Subcutaneous preadipocyte (primary cell): ENCODE results near the gene TM9SF1. TPM values are rescaled to one million over a fixed set of nuclear protein-coding genes. Genes with fewer than 3 reads are reported as not detected.

Experiments
- total RNA-seq: library from RNA; depleted of rRNA; stranded (reverse); fragments of >200 nt; gene quantifications from 2 replicates; pipeline ENCODE4 v1.2.3, GENCODE V29; 2012

The TM9SF1 gene, protein sequence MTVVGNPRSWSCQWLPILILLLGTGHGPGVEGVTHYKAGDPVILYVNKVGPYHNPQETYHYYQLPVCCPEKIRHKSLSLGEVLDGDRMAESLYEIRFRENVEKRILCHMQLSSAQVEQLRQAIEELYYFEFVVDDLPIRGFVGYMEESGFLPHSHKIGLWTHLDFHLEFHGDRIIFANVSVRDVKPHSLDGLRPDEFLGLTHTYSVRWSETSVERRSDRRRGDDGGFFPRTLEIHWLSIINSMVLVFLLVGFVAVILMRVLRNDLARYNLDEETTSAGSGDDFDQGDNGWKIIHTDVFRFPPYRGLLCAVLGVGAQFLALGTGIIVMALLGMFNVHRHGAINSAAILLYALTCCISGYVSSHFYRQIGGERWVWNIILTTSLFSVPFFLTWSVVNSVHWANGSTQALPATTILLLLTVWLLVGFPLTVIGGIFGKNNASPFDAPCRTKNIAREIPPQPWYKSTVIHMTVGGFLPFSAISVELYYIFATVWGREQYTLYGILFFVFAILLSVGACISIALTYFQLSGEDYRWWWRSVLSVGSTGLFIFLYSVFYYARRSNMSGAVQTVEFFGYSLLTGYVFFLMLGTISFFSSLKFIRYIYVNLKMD
- 53.2 and 56.2 TPM in 2 replicates for total RNA-seq

DNA sequence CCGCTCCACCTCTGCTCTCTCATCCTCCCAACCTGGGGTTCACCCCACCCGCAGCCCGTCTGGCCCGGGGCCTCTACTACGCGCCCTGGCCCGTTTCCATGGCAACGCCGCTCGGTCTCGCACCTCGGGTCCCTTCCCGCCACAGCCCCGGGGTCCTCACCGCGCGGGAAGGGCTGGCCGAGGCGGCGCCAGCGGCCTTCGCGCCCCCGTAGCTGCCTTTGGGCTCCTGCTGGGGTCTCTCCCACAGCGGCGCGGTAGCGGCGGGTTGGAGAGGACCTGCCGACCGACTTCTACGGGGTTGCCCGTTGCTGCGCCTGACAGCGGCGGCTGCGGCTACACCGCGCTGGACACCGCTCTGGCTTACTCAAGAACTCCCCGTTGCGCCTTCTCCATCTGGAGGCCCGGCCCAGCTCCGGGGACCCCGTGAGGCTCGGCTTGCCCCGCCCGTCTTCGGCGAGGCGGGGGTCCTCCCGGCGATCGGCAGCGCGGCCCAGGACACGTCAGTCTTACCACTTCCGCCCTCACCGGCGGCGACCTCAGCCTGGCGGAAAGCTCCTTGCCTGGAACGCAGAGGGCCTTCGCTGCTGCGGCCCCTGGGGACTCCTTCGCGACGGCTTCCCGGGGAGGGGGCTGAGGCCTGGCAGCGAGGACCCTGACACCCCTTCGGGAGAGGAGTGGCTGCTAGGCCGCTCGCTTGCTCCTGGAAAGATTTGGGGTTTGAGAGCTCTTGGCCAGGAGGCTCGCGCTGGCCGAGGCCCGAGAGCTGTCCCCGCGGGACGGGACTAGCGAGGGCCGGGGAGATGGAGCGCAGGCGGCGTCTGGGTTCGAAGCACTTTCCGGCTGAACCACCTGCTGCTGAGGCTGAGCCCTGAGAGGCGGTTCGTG, at the start of gene TM9SF1:
TSS of gene TM9SF1 (minus strand) at position 256 of the 885 bp plus-strand sequence. CDS start 422 bp downstream, outside the sequence.

DNA sequence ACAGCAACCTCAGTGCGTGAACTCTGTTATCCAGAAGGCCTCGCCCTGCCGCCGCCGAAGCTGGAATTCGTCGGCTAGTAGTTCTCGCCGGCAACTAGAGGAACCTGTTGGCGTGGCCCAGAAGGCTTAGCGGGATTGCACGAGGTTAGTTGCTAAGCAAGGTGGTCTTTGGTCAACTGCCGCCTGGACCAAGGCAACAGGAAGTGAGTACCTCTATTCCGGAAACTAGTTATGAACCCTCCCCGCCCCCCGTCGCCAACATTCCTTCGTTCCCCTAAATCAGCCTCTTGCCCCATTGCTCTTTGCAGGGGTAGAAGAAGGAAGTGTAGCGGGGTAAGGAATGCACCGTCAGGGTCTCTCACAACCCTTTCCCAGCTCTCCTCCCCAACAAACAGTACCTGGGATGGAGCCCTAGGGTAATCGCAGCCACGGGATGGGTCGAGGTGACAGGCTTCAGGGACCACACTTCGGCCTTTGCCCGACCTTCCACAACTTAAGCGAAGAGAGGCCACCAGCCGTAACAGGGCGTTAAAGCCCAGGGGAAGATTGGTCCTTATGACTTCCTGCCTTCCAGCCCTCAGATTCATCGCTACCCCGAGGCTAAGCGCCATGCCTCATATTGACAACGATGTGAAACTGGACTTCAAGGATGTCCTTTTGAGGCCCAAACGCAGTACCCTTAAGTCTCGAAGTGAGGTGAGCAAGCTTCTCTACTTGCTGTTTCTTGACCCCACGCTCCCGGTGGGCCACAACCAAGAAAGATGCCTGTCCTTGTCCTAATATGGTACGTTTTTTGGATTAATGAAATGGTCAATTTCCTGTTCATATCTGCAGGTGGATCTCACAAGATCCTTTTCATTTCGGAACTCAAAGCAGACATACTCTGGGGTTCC, 37.6 kb upstream of the TM9SF1 start, which contains the start of gene GMPR2:
TSS of gene GMPR2 (plus strand) at position 285 of the 893 bp plus-strand sequence. CDS start at position 610, 325 bp downstream.

DNA sequence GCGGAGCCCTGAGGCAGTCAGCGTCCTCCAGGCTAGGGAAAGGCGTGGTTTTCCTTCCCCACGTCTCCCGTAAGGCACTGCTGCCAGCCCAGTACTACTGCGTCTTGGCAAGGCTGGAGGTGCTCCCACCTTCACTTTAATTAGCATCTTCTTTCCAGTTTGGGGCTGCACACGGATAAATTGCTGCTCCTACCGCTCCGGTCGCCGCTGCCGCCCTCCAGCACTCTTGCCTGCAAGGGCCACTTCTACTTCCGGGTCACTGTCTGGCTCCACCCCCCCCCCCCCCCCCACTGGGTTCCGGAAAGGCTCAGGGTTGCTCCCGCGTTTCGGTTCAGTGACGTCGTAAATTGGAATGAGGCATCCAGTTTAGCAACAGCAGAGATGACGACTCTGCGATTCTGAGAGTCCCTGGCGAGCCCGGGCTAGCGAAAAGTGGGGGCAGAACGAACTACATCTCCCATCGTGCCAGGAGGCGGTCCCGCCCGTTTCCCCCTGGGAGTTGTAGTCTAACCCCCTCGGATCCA, 36.9 kb upstream of the TM9SF1 start, which contains the start of gene NEDD8:
TSS of gene NEDD8 (minus strand) at position 247 of the 524 bp plus-strand sequence. CDS start at position 147, 100 bp downstream.

DNA sequence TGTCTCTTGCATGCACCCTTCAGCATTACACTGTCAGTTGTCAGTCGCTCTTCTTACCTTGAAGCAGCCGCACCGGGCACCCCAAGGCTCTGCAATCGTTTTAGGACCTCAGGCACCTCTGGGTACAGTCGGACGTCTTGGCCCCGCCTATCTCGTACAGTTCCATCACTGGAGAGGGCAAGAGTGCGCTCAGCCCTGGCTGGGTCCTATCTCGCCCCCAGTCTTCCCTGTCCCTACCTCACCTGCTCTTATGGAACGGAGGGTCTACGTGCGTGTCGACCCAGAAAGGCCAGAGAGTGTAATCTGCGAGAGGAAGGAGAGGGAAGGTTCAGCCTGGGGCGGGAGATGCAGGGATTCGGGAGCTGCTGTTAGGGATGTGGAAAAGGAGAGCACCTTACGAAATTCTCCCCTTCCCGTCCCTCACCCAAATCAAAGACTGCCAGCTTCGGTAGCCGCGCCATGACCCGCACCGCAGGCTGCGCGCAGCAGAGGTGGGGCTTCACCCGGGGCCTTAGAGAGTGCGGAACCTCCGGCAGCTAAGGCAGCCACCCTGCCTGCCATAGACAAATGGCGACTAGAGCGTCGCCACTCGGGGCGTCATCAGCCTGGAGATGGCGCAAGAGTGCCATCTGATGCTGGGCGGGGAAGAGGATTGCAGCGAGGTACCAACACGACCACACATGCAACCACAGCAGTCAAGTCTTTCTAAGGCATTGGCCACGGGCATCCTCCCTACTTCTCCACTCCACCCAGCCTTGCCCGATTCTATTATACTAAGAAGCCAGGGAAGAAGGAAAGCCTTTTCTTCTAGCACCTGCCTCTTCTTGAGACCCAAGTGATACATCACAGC, 20.5 kb upstream of the TM9SF1 start, which contains the start of gene MDP1:
TSS of gene MDP1 (minus strand) at position 572 of the 850 bp plus-strand sequence. CDS start at position 461, 111 bp downstream.

DNA sequence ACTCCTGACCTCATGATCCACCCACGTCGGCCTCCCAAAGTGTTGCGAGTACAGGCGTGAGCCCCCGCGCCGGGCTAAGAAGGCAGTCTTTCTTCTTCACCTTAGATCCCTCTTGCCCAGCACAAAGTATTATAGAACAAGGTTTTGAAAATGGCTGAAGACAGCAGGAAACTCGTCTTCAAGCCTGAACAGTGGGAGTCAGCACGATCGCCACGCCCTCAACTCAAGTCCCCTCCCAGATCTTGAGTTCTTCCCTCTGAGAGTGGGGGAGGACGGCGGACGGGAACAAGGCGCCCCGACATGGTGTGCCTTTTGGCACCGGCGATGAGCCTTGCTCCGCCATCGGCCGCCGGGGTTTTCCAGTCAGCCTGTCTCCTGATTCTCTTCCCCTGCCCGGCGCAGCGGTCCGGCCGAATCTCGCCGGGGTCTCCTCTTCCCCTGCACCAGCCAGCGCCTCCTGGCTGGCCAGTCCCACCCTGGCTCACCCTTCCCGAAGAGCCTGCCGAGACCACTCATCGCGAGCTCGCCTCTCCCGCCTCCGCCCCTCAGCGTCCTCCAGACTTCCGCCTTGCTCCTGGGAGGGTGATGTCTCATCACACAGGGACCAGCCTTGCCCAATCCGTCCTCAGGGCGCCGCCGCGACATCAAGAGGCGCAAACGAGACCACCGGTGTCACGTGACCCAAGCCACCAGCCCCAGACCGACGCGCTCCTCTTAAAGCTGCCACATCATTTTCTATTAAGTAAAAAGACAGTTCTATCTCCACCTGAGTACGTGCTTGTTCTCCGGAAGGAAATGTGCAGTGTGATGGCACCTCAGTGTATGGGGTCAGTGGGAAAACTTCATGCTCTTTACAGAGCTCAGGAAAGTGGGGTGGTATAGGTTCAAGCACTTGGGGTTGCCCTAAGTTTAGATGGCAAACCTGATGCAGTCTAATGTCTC, 18.0 kb upstream of the TM9SF1 start, which contains the start of gene CHMP4A:
TSS of gene CHMP4A (minus strand) at position 565 of the 942 bp plus-strand sequence. CDS start at position 516, 49 bp downstream.

DNA sequence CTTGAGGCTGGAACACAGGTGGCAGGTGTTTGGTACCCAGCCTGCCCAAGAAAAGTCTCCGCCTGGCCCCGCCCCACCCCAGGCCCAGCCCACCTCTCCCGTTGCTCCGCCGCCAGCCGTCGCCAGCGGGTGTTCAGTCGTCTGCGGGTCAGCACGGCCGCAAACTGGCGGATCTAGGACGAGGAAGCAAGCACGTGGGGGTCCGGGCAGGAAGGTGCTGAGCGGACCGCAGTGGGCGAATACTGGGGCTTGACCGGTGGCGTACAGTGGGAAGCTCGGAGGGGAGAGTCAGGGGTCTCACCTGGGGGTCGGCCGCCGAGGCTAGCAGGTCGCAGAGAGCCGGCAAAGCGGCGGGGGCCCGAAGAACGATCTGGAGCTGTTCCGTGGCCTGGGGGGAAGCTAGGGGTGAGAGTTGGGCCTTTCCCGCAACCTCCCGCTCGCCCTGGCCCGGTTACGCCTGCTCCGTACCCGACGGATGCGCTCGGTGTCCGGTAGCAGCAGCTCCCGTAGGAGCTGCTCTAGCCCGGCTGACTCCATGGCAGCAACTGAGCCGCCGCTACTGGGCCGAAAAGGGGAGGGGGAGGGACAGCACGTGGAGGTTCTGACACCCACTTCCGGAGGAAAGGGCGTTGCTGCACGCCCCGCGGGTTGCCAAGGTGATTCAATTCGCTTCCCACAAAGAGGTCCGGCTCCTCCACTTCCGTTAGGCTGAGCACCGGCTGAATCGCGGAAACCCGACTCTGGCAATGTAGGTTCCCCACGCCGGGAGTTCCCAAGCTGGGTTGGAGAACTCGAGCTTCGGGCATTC, 6.8 kb downstream of the TM9SF1 start, which contains the start of gene IPO4:
TSS of gene IPO4 (minus strand) at position 566 of the 808 bp plus-strand sequence. CDS start at position 537, 29 bp downstream.

DNA sequence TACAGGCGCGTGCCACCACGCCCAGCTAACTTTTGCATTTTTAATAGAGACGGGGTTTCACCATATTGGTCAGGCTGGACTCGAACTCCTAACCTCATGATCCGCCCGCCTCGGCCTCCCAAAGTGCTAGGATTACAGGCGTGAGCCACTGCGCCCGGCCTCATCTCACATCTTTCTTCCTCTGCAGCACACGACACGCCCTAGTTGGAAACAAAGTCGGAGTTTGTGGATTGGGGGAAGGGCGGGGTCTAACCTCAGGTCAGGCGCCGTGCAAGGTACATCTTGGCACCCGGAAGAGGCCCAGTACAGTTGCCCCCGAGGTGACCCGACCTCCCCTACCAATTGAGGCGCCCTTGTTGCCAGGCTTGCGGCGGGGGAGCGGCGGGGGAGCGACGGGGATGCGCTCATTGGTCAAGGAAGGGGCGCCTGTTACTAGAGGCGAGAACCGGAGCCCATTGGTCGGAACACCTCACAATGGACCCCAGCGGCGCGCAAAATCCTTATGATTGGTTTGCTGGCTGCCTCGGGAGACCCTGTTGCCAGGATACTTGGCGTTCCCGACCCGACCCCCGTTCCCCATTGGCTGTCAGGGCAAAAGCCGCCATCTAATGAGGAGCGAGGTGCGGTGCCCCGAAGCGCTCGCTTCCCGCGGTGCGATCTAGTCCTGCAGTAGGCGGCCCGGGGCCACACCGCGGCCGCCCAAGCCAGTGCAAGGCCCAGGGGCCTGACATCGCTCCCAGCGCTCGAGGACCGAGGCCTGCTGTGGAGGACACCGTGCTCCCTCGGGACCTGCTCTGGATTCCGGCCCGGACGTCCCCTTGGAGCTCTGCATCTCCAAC, 23.6 kb downstream of the TM9SF1 start, which contains the start of gene REC8:
TSS of gene REC8 (plus strand) at position 659 of the 839 bp plus-strand sequence. CDS start 473 bp downstream, outside the sequence.

DNA sequence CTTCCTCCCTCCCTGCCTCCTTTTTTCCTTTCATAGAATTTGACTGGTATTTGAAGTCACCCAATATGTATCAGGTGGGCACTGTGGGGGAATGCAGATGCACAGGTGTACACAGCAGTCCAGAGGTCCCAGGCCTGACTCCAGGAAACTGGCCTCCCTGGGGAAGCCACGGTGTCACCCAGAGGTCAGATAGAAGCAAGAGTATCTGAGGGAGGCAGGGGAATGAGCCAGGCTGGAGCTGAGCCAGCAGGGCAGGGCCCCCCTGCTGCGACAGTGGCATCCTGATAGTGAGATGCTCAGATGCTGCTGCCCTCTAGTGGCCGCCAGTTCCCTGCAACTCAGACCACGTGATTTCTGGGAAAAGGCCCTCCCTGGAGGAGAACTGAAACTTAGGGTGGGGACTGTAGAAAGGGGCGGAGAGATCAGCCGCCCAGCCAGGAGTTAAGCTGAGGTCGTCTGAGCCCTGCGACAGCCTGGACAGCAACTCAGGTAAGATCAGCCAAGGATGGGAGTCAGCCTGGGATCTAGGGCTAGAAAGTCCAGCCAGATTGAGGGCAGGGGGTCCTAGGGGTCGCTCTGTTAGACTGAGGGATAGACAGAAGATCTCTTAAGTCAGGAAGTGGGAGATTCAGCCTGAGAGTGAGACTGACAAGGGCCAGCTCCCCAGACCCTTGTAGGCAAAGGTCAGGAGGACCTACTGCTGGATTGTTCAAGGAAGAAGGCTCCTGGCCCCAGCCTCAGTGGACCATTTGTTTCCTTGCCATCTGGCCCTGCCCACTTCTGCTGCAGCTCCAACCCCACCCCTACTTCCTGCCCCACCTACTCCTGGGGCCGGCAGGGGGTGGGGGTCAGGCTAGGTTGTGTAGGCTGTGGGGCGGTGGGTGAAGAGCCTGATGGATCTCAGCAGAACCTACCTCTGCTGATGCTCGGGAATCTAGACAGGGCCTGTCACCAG, 34.1 kb downstream of the TM9SF1 start, which contains the start of gene IRF9:
TSS of gene IRF9 (plus strand) at position 416 of the 955 bp plus-strand sequence. CDS start 880 bp downstream, outside the sequence.

DNA sequence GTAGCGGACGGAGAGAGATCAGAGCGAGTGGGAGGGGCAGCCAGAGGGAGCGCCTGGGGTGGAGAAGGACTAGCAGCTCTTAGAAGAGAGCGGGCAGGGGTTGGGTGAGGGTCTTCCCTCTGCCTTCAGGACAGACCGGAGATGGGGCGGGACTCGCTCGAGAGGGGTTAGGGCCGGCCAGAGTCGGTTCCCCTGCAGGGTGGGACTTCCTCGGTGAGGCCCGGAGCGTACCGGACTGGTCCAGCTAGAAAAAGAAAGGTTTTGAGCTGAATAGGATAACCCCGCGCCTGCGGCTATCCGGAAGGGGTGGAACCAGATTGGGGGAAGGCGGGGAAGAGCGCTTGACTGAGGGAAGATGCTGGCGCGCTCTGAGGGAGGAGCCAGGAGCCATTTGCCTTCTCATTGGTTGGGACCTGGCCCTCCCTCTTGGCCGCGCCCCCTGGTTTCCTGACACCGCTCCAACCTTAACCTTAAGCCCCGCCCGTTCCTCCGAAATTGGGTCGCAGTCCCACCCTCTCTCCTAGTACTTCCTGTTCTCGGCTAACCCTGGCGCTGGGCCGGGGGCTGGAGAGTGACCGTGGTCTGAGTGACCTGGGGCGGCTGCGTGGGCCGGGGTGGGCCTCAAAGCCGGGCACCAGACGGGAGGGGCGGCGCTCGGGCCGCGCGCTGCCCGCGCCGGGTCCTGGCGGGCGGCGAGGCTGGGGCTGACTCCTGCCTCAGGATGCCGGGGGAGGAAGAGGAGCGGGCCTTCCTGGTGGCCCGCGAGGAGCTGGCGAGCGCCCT, 48.1 kb downstream of the TM9SF1 start, which contains the start of gene RNF31:
TSS of gene RNF31 (plus strand) at position 521 of the 783 bp plus-strand sequence. CDS start at position 722, 201 bp downstream.

DNA sequence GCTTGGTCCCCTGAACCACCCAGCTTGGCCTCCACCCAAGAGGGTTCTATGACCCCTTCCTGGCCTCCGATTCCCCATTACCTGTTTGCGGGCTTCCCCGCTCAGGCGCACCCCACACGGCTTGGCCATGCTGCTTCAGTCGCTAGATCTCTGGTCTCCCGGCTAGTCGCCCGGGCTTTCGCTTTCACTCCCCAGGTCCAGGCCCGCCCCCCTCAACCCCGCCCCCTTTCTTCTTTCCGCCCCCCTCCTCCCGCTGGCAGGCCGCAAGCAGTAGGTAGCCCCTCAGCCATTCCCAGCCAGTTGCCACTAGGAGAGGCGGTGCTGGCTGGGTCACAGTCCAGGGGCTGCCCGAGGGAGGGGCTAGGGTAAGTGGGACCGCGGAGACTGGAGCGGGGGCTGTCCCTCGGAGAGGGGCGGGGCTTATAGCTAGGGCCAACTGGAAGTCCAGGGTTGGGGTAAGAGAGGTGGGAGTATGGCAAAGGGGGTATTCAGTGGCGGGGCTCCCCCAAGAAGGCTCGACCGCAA, 48.7 kb downstream of the TM9SF1 start, which contains the start of gene PSME2:
TSS of gene PSME2 (minus strand) at position 158 of the 525 bp plus-strand sequence. CDS start at position 129, 29 bp downstream.

DNA sequence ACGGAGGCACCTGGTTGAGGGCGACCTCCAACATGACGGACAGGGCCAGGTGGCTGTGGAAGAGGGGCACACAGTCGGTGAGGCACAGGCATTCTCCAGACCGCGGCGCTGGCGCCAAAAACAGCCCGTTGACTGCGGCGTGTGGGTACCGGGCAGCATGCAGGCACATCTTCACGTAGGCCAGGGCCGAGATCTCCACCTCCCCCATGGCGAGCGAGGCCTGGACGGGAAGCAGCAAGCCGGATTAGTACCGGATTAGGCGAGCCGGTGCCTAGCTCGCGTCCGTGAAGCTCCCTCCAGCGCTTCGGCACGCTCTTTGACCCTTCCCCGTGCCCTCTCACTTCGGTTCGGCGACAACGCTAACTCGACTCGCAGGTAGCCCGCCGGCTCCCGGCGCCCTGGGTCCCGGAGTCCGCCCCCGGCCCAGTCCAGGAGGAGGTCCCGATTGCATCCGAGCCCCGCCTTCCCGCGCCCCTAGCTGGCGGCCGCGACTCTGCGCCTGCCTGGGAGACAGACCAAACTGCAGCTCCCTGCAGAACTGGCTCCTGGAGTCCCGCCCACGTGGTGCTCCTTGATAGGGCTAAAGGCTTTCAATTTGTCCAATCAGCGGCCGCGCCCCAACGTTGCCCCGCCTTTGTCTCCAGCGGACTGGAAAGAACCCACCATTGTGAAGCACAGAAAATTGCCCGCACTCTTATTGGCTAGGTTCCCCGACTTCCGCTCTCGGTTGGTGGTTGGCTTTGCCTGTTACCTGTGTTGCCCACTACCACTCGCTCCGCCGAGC, 54.0 kb downstream of the TM9SF1 start, which contains the start of gene EMC9:
TSS of gene EMC9 (minus strand) at position 495 of the 784 bp plus-strand sequence. CDS start at position 208, 287 bp downstream.

